OCI-LY7 (cell line): ENCODE results near the gene SEMA5A. TPM values are rescaled to one million over a fixed set of nuclear protein-coding genes. Genes with fewer than 3 reads are reported as not detected.

Source experiments
- BruUV-seq: library from RNA; stranded (reverse); fragments of 400-500 nt; replicated peaks from 2 replicates; lab custom pipeline; 2021; lab: Mats Ljungman, UMichigan
- CTCF ChIA-PET: fragments of 300-600 bp; sonication (Branson Sonifier 250); formaldehyde crosslinking; loops from one replicate; lab custom pipeline; 2022; ENCODE audit warnings: antibody characterized with exemption; ENCODE audit not compliant: unreplicated experiment; lab: Charles Lee
- POLR2A ChIA-PET: fragments of 300-600 bp; sonication (Branson Sonifier 250); formaldehyde crosslinking; loops from one replicate; lab custom pipeline; 2022; ENCODE audit warnings: antibody characterized with exemption; lab: Charles Lee
- DNase-seq: peaks from one replicate; pipeline ENCODE4 v3.0.0-alpha.2; 2015; ENCODE audit warnings: low spot score
- H2AFZ ChIP-seq: fragments of 200-600 bp; sonication (generic), shearing (Covaris generic); 2 replicates; pipeline ENCODE4 v1.6.1; 2014; ENCODE audit warnings: mild to moderate bottlenecking, antibody characterized with exemption, low read length, moderate library complexity
- H3K27ac ChIP-seq: fragments of 200-600 bp; sonication (generic); 2 replicates; pipeline ENCODE4 v1.5.1; 2014; ENCODE audit warnings: mixed run types, low read depth, mild to moderate bottlenecking, moderate library complexity, low read length, inconsistent platforms; ENCODE audit not compliant: poor library complexity, severe bottlenecking
- H3K36me3 ChIP-seq: fragments of 200-600 bp; sonication (generic); 2 replicates; pipeline ENCODE4 v1.6.1; 2014; ENCODE audit warnings: mild to moderate bottlenecking, antibody characterized with exemption, low read length, moderate library complexity, mixed read lengths; ENCODE audit not compliant: insufficient read depth
- H3K4me1 ChIP-seq: fragments of 200-600 bp; sonication (generic); 2 replicates; pipeline ENCODE4 v1.5.1; 2014; ENCODE audit warnings: mild to moderate bottlenecking, low read length; ENCODE audit not compliant: insufficient read depth, poor library complexity, severe bottlenecking
- H3K4me2 ChIP-seq: fragments of 200-600 bp; sonication (generic); 2 replicates; pipeline ENCODE4 v1.6.1; 2014; ENCODE audit warnings: mild to moderate bottlenecking, low read length
- H3K4me3 ChIP-seq: fragments of 200-600 bp; sonication (generic); 2 replicates; pipeline ENCODE4 v1.5.1; 2014; ENCODE audit warnings: mild to moderate bottlenecking, low read depth, low read length; ENCODE audit not compliant: poor library complexity, severe bottlenecking
- H3K79me2 ChIP-seq: fragments of 200-600 bp; sonication (generic); 2 replicates; pipeline ENCODE4 v1.6.1; 2016; ENCODE audit warnings: low read depth, mild to moderate bottlenecking, low read length, moderate library complexity, mixed read lengths; ENCODE audit not compliant: insufficient read depth
- H3K9me2 ChIP-seq: fragments of 200-600 bp; sonication (generic); 2 replicates; pipeline ENCODE4 v1.6.1; 2016; ENCODE audit warnings: mild to moderate bottlenecking, low read length, mixed read lengths; ENCODE audit not compliant: insufficient read depth
- H3K9me3 ChIP-seq: fragments of 200-600 bp; sonication (generic); 2 replicates; pipeline ENCODE4 v1.6.1; 2014; ENCODE audit warnings: mild to moderate bottlenecking, mixed run types, low read length, mixed read lengths
- H4K20me1 ChIP-seq: fragments of 200-600 bp; sonication (generic); 2 replicates; pipeline ENCODE4 v1.6.1; 2014; ENCODE audit warnings: mild to moderate bottlenecking, antibody characterized with exemption, low read length, moderate library complexity, mixed read lengths; ENCODE audit not compliant: insufficient read depth
- CTCF ChIP-seq: fragments of 200-600 bp; sonication (generic); conservative IDR thresholded peaks from 2 replicates; pipeline ENCODE4 v1.5.1; 2014; ENCODE audit warnings: mild to moderate bottlenecking, antibody characterized with exemption, low read length, moderate library complexity, mixed read lengths
- EZH2phosphoT487 ChIP-seq: fragments of 200-600 bp; sonication (generic); IDR thresholded peaks from 2 replicates; pipeline ENCODE4 v1.6.1; 2018; ENCODE audit warnings: low read depth, borderline replicate concordance, mild to moderate bottlenecking, mixed run types, antibody characterized with exemption, low read length, moderate library complexity, mixed read lengths
- intact Hi-C: fragments of 100-400 bp; cut with micrococcal nuclease; formaldehyde crosslinking; loops from one replicate; pipeline ENCODE4 v1.10.0; 2022; ENCODE audit not compliant: unreplicated experiment
- total RNA-seq, 2 experiments: library from RNA; depleted of rRNA in 1 of 2; stranded (reverse); fragments of >200 nt in 1 of 2; shearing (Covaris generic) in 1 of 2; gene quantifications; 2 replicates each; pipeline ENCODE4 v1.2.3, GENCODE V29; 2014 to 2022

SEMA5A gene
- total RNA-seq, 2 experiments from 2014 or later = not detected

- no peaks in the 10 kb centered on the region for H3K36me3 ChIP-seq
- no peaks in the 10 kb centered on the region for H3K79me2 ChIP-seq
- no peak overlapping the region for H3K27ac ChIP-seq
- ChIA-PET POLR2A (no interaction called here), CTCF (no interaction called here)
- no peak overlapping the region for H3K4me3 ChIP-seq
- H3K9me3 ChIP-seq = no peaks in the 10 kb centered on the region
- intact Hi-C loops = no loop called here
- H3K4me2 ChIP-seq = no peak overlapping the region
- no peak overlapping the region for H2AFZ ChIP-seq
- no TSS peak for BruUV-seq
- TF ChIP-seq EZH2phosphoT487 = no peak
- no peak for TF ChIP-seq CTCF
- no peaks in the 10 kb centered on the region for H4K20me1 ChIP-seq
- DNase-seq = no peak
- no peaks in the 10 kb centered on the region for H3K9me2 ChIP-seq
- no peaks in the 10 kb centered on the region for H3K4me1 ChIP-seq
Measured at GRCh38 chr5:9589049-9589835, 43.4 kb upstream of the SEMA5A start.

GRCh38 chr5:9588254-9588653, 42.4 kb upstream of the SEMA5A start:
- no peaks in the 10 kb centered on the region for H3K36me3 ChIP-seq
- no peaks in the 10 kb centered on the region for H3K9me2 ChIP-seq
- POLR2A ChIA-PET = interaction anchor here (0.7 kb wide), 1 partner anchor 9 kb away, joined by 3 read pairs; no protein-coding TSS in a partner anchor
- no TSS peak for BruUV-seq
- TF ChIP-seq CTCF (no peak), EZH2phosphoT487 (no peak)
- DNase-seq = no peak
- H3K4me3 ChIP-seq = no peak overlapping the region
- CTCF ChIA-PET = no interaction called here
- H3K4me2 ChIP-seq = no peak overlapping the region
- no peaks in the 10 kb centered on the region for H3K4me1 ChIP-seq
- no peaks in the 10 kb centered on the region for H3K9me3 ChIP-seq
- no peaks in the 10 kb centered on the region for H3K79me2 ChIP-seq
- H4K20me1 ChIP-seq = no peaks in the 10 kb centered on the region
- intact Hi-C loops = no loop called here
- no peak overlapping the region for H3K27ac ChIP-seq
- H2AFZ ChIP-seq = no peak overlapping the region

- H3K4me1 ChIP-seq = no peaks in the 10 kb centered on the region
- no TSS peak for BruUV-seq
- no peak for DNase-seq
- no peaks in the 10 kb centered on the region for H3K9me3 ChIP-seq
- no peak overlapping the region for H3K4me3 ChIP-seq
- TF ChIP-seq CTCF = no peak
- TF ChIP-seq EZH2phosphoT487 = no peak
- H3K27ac ChIP-seq = no peak overlapping the region
- ChIA-PET POLR2A (no interaction called here), CTCF (no interaction called here)
- H2AFZ ChIP-seq = no peak overlapping the region
- H3K4me2 ChIP-seq = no peak overlapping the region
- H3K79me2 ChIP-seq = no peaks in the 10 kb centered on the region
- intact Hi-C loops = no loop called here
- H3K9me2 ChIP-seq = no peaks in the 10 kb centered on the region
- no peaks in the 10 kb centered on the region for H4K20me1 ChIP-seq
- H3K36me3 ChIP-seq = no peaks in the 10 kb centered on the region
Measured at GRCh38 chr5:9587135-9587534, 41.3 kb upstream of the SEMA5A start.
